ENCODE results near the gene TMEM82. TPM values are rescaled to one million over a fixed set of nuclear protein-coding genes. Genes with fewer than 3 reads are reported as not detected.

TMEM82 gene
- total and polyA plus RNA-seq, 9 of the 15 experiments (the other 6 are each of a cell fraction or from before 2014, with no cell fraction given): not detected

- ATAC-seq (no peak), DNase-seq (ENCODE audit: extremely low read depth in 1 of 4, low spot score in 3 of 4) (no peak), FAIRE-seq (no peak)
- no peak overlapping the region for H3K4me3 ChIP-seq
- H3K36me3 ChIP-seq (ENCODE audit: control insufficient read depth, insufficient read depth, low read length): peaks cover 77% of the 10 kb centered on the region
- no peaks in the 10 kb centered on the region; the same call in 1 of the 2 replicates for H4K20me1 ChIP-seq (replicated peaks; ENCODE audit: control insufficient read depth, insufficient read depth, low read length)
- no peaks in the 10 kb centered on the region for H3K27me3 ChIP-seq (ENCODE audit: control insufficient read depth in 2 of 2, insufficient read depth in 2 of 2, low read length in 2 of 2)
- 96% methylated on average over 3 of the region's 3 CpGs for WGBS (ENCODE audit: insufficient coverage, low coverage, missing lambda C conversion rate)
- TF ChIP-seq NFIC (IDR thresholded peaks at IDR 0.05) (no peak), TAF15 (IDR thresholded peaks at IDR 0.05; ENCODE audit: low read depth, low read length) (no peak), ZBTB12 (CRISPR knock-in tag; IDR thresholded peaks at IDR 0.05) (no peak), YBX1 (IDR thresholded peaks at IDR 0.05) (no peak), PHB2 (IDR thresholded peaks at IDR 0.05; ENCODE audit: low read depth) (no peak)
- in situ Hi-C loops (cut with MboI): no loop called here
- H3K79me2 ChIP-seq (ENCODE audit: control insufficient read depth, insufficient read depth, low read length): no peaks in the 10 kb centered on the region
- H2AFZ ChIP-seq (ENCODE audit: low read depth, low read length): no peak overlapping the region
- BruUV-seq (replicated peaks): no TSS peak
- intact Hi-C loops (cut with micrococcal nuclease): no loop called here
- H3K4me2 ChIP-seq (ENCODE audit: insufficient read depth, low read length): no peak overlapping the region
- POLR2A ChIA-PET: interaction anchor here (0.6 to 1.8 kb wide), 4 partner anchors 10 to 80 kb away, joined by 3 to 4 read pairs (median 3); no protein-coding TSS in a partner anchor
- H3K9ac ChIP-seq (ENCODE audit: insufficient read depth in 1 of 2, low read depth in 2 of 2, low read length in 2 of 2): peak overlapping the region in 1 of 2 experiments; percentile 59; a peak in 1 of 4 replicates
- no peak overlapping the region for H3K27ac ChIP-seq (ENCODE audit: extremely low read depth, low read depth, low read length)
- CTCF ChIA-PET (ENCODE audit: low intra/inter-chr PET ratio): no interaction called here
- H3K9me3 ChIP-seq (replicated peaks; ENCODE audit: control insufficient read depth, insufficient read depth, low read depth, low read length): no peaks in the 10 kb centered on the region
- no peaks in the 10 kb centered on the region for H3K9me1 ChIP-seq (ENCODE audit: control insufficient read depth, insufficient read depth, low read length)
- H3K4me1 ChIP-seq (replicated peaks in 1 of 2; ENCODE audit: control insufficient read depth in 2 of 2, insufficient read depth in 2 of 2, low read length in 2 of 2): peaks cover 0 to 9% of the 10 kb centered on the region in 2 experiments; a peak in 1 of 5 replicates
These were observed 21.4 kb upstream of the TMEM82 start for GRCh38 chr1:15720861-15721260.

GRCh38 chr1:15722411-15722810 lies 19.9 kb upstream of the TMEM82 start:
- no peak overlapping the region for H3K4me3 ChIP-seq
- TF ChIP-seq JUND (IDR thresholded peaks at IDR 0.05; ENCODE audit: borderline replicate concordance, low read depth, low read length) (no peak), JUND (tag; IDR thresholded peaks at IDR 0.05; ENCODE audit: borderline replicate concordance, low read depth, low read length) (no peak), HOXB6 (CRISPR knock-in tag; IDR thresholded peaks at IDR 0.05; ENCODE audit: borderline replicate concordance) (no peak), USF1 (CRISPR knock-in tag; IDR thresholded peaks at IDR 0.05) (no peak), CGGBP1 (CRISPR knock-in tag; IDR thresholded peaks at IDR 0.05) (no peak)

More at GRCh38 chr1:15722411-15722810, 19.9 kb upstream of the TMEM82 start:
- Histone ChIP-seq H4K20me1 (replicated peaks; ENCODE audit: control insufficient read depth, insufficient read depth, low read length) (no peaks in the 10 kb centered on the region), H3K4me2 (ENCODE audit: insufficient read depth, low read length) (no peak overlapping the region), H3K27me3 (ENCODE audit: control insufficient read depth in 2 of 2, insufficient read depth in 2 of 2, low read length in 2 of 2) (no peaks in the 10 kb centered on the region), H3K36me3 (ENCODE audit: control insufficient read depth, insufficient read depth, low read length) (peaks cover 77% of the 10 kb centered on the region; the same call in 2 of the 3 replicates), H3K9me1 (ENCODE audit: control insufficient read depth, insufficient read depth, low read length) (no peaks in the 10 kb centered on the region), H2AFZ (ENCODE audit: low read depth, low read length) (no peak overlapping the region), H3K9ac (ENCODE audit: insufficient read depth in 1 of 2, low read depth in 2 of 2, low read length in 2 of 2) (no peak overlapping the region), H3K79me2 (ENCODE audit: control insufficient read depth, insufficient read depth, low read length) (no peaks in the 10 kb centered on the region), H3K9me3 (replicated peaks; ENCODE audit: control insufficient read depth, insufficient read depth, low read depth, low read length) (no peaks in the 10 kb centered on the region), H3K27ac (ENCODE audit: extremely low read depth, low read depth, low read length) (no peak overlapping the region), H3K4me1 (replicated peaks in 1 of 2; ENCODE audit: control insufficient read depth in 2 of 2, insufficient read depth in 2 of 2, low read length in 2 of 2) (peaks cover 0 to 14% of the 10 kb centered on the region in 2 experiments; a peak in 1 of 5 replicates)
- intact Hi-C loops (cut with micrococcal nuclease) (no loop called here), in situ Hi-C loops (cut with MboI) (no loop called here)
- CTCF ChIA-PET (ENCODE audit: low intra/inter-chr PET ratio): no interaction called here
- POLR2A ChIA-PET: interaction anchor here (0.9 to 1.8 kb wide), 4 partner anchors 10 to 18 kb away, joined by 3 to 6 read pairs (median 4); no protein-coding TSS in a partner anchor
- no peak for DNase-seq (ENCODE audit: extremely low read depth in 1 of 4, low spot score in 3 of 4)
- WGBS (ENCODE audit: insufficient coverage, low coverage, missing lambda C conversion rate): 76% methylated on average over 4 of the region's 4 CpGs
- no peak for ATAC-seq
- BruUV-seq (replicated peaks): no TSS peak
- FAIRE-seq: no peak
